ENCODE measurements around the gene PPID.

DNA sequence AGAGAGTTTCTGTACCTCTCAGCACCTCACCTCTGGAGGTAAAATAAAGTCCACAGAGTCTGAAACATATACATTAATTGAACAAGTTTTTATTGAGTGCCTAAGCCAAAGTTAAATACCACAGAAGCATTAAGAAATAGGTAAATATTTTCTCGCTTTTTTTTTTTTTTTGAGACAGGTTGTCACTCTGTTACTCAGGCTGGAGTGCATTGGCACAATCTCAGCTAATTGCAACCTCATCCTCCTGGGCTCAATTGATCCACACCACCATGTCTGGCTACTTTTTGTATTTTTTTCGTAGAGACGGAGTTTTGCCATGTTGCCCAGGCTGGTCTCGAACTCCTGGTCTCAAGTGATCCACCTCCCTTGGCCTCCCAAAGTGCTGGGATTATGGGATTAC lies 35.5 kb upstream of the PPID start:
- TF ChIP-seq, protein P1, sequence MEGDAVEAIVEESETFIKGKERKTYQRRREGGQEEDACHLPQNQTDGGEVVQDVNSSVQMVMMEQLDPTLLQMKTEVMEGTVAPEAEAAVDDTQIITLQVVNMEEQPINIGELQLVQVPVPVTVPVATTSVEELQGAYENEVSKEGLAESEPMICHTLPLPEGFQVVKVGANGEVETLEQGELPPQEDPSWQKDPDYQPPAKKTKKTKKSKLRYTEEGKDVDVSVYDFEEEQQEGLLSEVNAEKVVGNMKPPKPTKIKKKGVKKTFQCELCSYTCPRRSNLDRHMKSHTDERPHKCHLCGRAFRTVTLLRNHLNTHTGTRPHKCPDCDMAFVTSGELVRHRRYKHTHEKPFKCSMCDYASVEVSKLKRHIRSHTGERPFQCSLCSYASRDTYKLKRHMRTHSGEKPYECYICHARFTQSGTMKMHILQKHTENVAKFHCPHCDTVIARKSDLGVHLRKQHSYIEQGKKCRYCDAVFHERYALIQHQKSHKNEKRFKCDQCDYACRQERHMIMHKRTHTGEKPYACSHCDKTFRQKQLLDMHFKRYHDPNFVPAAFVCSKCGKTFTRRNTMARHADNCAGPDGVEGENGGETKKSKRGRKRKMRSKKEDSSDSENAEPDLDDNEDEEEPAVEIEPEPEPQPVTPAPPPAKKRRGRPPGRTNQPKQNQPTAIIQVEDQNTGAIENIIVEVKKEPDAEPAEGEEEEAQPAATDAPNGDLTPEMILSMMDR (IDR thresholded peaks at IDR 0.05) = no peak
- TF ChIP-seq POLR2A (IDR thresholded peaks at IDR 0.05) = no peak

Data from gastroesophageal sphincter (tissue), 3 donors.